HG03558 (cell line): ENCODE measurements around the gene CERS5.
"Not testable (repeated sequence)": the region's sequence is repeated elsewhere in the genome, so short reads cannot be mapped to it uniquely, and the experiment has no call there.

ENCODE experiments used
- ATAC-seq: cut with Tn5 transposase; IDR thresholded peaks from one replicate; pipeline ENCODE4 v1.9.1; 2021; ENCODE audit warnings: moderate number of reproducible peaks; ENCODE audit not compliant: unreplicated experiment; ENCODE audit errors: extremely low read depth

The CERS5 gene

GRCh38 chr12:50187084-50187900, 20.1 kb upstream of the CERS5 start:
- no peak for ATAC-seq

- ATAC-seq: no peak
Observed at GRCh38 chr12:50186681-50187080, 19.5 kb upstream of the CERS5 start.

- no peak for ATAC-seq
Observed at GRCh38 chr12:50185970-50186663, 18.9 kb upstream of the CERS5 start.

- ATAC-seq: no peak
Observed at GRCh38 chr12:50185301-50185895, 18.2 kb upstream of the CERS5 start.

GRCh38 chr12:50184261-50184660, 17.1 kb upstream of the CERS5 start:
- no peak for ATAC-seq

- ATAC-seq: no peak
Observed at GRCh38 chr12:50182461-50182860, 15.3 kb upstream of the CERS5 start.

GRCh38 chr12:50181691-50182090, 14.5 kb upstream of the CERS5 start:
- ATAC-seq: no peak

- no peak for ATAC-seq
Observed at GRCh38 chr12:50175716-50176026, 8.5 kb upstream of the CERS5 start.

GRCh38 chr12:50174971-50175715, 8.0 kb upstream of the CERS5 start:
- no peak for ATAC-seq

- ATAC-seq: no peak
Observed at GRCh38 chr12:50166799-50167048, 445 bp downstream of the CERS5 start.

GRCh38 chr12:50164963-50165362, 2.2 kb downstream of the CERS5 start:
- ATAC-seq: no peak

GRCh38 chr12:50162230-50162629, 4.9 kb downstream of the CERS5 start:
- no peak for ATAC-seq

GRCh38 chr12:50160643-50161042, 6.5 kb downstream of the CERS5 start:
- no peak for ATAC-seq

GRCh38 chr12:50157259-50157658, 9.9 kb downstream of the CERS5 start:
- ATAC-seq: no peak

GRCh38 chr12:50156641-50157040, 10.5 kb downstream of the CERS5 start:
- ATAC-seq: no peak

- ATAC-seq: not testable (repeated sequence)
Observed at GRCh38 chr12:50154947-50155346, 12.2 kb downstream of the CERS5 start.

- ATAC-seq: no peak
Observed at GRCh38 chr12:50151047-50151687, 16.0 kb downstream of the CERS5 start.

GRCh38 chr12:50149311-50149710, 17.9 kb downstream of the CERS5 start:
- ATAC-seq: no peak

- not testable (repeated sequence) for ATAC-seq
Observed at GRCh38 chr12:50148011-50148410, 19.2 kb downstream of the CERS5 start.

GRCh38 chr12:50147281-50147680, 19.9 kb downstream of the CERS5 start:
- ATAC-seq: no peak

GRCh38 chr12:50145439-50145838, 21.7 kb downstream of the CERS5 start:
- no peak for ATAC-seq
